G401.6 (cell line): ENCODE data around the gene SIGLECL1.

ENCODE experiments used
- FAIRE-seq: peaks from 2 replicates; lab custom pipeline; 2012; peaks lifted over from hg19 to GRCh38; lab: Jason Lieb, UNC

SIGLECL1 gene

GRCh38 chr19:51252306-51253079 lies 1.6 kb downstream of the SIGLECL1 start:
- no peak for FAIRE-seq

- FAIRE-seq, result no peak
These were observed 2.4 kb downstream of the SIGLECL1 start for GRCh38 chr19:51253088-51253806.

- no peak for FAIRE-seq
These were observed 5.3 kb downstream of the SIGLECL1 start for GRCh38 chr19:51256155-51256625.

GRCh38 chr19:51257471-51257870 lies 6.6 kb downstream of the SIGLECL1 start:
- no peak for FAIRE-seq

- FAIRE-seq, result no peak
These were observed 7.6 kb downstream of the SIGLECL1 start for GRCh38 chr19:51258165-51259160.

GRCh38 chr19:51259348-51260245 lies 8.7 kb downstream of the SIGLECL1 start:
- peak; percentile 71 for FAIRE-seq

- no peak for FAIRE-seq
These were observed 12.9 kb downstream of the SIGLECL1 start for GRCh38 chr19:51263808-51264207.

GRCh38 chr19:51271067-51271466 lies 20.2 kb downstream of the SIGLECL1 start:
- no peak for FAIRE-seq

GRCh38 chr19:51272183-51272810 lies 21.4 kb downstream of the SIGLECL1 start:
- no peak for FAIRE-seq

GRCh38 chr19:51274049-51274770 lies 23.3 kb downstream of the SIGLECL1 start:
- no peak for FAIRE-seq

GRCh38 chr19:51277112-51277511 lies 26.2 kb downstream of the SIGLECL1 start:
- FAIRE-seq, result no peak

- FAIRE-seq, result no peak
These were observed 31.5 kb downstream of the SIGLECL1 start for GRCh38 chr19:51282335-51282734.

GRCh38 chr19:51285682-51286081 lies 34.8 kb downstream of the SIGLECL1 start:
- FAIRE-seq, result no peak

GRCh38 chr19:51289635-51290034 lies 38.8 kb downstream of the SIGLECL1 start:
- no peak for FAIRE-seq

GRCh38 chr19:51292971-51293370 lies 42.1 kb downstream of the SIGLECL1 start:
- no peak for FAIRE-seq

- FAIRE-seq, result no peak
These were observed 42.8 kb downstream of the SIGLECL1 start for GRCh38 chr19:51293571-51294210.

GRCh38 chr19:51294211-51294976 lies 43.5 kb downstream of the SIGLECL1 start:
- FAIRE-seq, result no peak

GRCh38 chr19:51294977-51295375 lies 44.1 kb downstream of the SIGLECL1 start:
- no peak for FAIRE-seq
